HCEC 1CT (cell line): Measurements from ENCODE around the gene PPM1H.
A peak's percentile ranks its signal among the peaks of the same experiment; 100 is the strongest.
"Not testable (repeated sequence)": the region's sequence is repeated elsewhere in the genome, so short reads cannot be mapped to it uniquely, and the experiment has no call there.

ENCODE experiments used
- DNase-seq: peaks from one replicate; pipeline ENCODE4 v3.0.0-alpha.2; 2017

Gene PPM1H

DNA sequence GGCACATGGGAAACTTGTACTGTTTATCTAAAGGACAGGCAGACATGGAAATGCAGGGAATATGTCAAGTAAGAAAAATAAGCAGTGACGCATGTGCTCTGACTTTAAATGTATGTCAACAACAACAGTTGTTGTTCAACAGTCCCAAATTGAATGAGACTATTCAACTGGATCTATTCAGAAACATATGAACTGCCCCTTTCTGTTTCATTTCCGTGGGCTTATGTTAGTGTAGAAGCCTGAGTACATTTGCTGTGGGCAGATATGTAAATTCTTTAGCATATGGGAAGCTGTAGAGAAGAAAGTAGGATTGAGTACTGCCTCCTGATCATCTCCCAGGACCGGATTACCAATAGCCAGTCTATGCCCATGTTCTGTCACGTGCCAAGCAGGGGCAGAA is 7.4 kb upstream of the PPM1H start:
- DNase-seq = not testable (repeated sequence)

DNA sequence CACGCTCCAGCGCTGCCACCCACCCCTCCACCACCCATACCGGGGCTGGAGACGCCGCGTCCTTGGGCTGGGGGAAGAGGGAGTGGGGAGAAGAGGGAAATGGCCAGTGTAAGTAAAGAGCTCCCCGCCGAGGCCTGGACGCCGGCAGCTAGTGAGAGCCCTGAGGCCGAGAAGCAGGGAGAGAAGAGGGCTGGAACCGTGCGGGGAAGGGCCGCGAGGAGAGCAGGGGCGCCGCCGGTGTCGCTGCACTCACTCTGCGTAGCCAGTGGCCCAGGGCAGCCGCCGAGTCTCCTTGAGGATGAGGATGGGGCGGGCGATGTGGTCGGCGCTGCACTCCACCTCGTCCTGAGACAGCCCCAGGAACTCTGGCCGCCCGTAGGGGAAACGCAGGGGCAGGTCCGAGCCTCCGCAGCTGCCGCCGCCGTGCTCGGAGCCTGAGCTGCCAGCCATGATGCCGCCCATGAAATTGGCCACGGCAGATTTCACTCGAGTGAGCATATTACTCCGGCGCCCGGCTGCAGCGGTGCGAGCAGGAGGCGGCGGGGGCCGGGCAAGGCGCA is 631 bp downstream of the PPM1H start:
- peak; percentile 13 for DNase-seq

DNA sequence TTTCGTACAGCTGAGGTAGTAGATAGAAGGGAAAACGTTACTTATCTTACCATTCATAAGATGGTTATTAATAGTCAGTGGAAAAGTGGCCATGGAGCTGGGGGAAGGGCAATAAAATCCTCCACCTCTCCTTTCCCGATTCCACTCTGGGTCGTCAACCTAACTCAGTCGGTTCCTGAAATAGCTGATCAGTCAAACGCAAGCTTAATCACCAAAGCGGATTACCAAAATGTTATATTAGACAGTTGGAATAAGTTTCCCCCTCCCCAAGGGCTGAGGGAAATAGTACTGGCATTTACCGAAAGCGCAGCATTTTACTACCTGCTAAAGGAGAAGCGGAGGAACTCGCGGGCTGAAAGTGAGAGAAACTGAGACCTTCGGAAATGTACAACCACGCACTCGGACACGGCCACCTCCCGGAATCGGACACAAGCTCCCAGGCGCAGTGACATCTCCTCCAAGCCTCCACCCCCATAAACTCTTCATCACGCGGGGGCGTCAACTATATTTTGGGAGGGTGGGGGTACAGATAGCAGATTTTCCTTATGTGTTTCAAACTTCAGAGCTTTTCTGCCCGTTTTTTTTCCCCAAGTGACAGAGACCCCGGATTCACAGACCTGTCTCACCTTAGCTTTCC is 1.2 kb downstream of the PPM1H start:
- no peak for DNase-seq

DNA sequence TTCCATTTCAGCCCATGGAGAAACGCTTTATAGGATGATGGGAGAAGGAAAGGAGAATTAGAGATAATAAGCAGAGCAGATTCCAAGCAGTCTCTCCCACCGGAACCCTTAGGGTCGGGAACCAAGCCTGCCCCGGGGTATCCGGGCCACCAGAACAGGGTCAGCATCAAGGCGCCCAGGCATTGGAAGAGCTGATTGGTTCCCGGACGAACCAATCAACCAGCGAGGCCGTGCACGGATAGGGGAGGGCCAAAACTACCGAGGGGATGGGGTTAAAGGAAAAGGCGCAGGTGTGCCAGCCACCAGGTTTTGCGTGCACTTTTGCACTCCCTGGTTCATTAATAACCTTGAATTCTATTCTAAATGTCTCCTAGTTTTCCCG is 1.7 kb downstream of the PPM1H start:
- DNase-seq = no peak

DNA sequence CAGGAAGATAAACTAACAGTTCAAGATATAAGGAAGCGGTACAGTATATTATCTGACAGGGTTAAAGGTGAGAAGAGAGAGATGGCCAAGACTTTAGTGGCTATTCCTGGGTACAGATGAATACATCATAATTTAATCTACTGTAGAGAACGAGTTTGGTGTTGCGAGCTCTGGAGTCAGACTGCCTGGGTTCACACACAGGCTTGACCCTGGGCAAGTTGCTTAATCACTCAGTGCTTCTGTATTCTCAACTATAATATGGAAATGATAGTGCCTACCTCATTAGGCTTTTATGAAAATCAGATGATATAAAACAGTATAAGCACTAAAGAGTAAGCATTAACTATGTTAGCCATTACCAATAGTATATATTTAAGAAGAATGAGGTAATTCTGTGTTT is 3.5 kb downstream of the PPM1H start:
- no peak for DNase-seq

DNA sequence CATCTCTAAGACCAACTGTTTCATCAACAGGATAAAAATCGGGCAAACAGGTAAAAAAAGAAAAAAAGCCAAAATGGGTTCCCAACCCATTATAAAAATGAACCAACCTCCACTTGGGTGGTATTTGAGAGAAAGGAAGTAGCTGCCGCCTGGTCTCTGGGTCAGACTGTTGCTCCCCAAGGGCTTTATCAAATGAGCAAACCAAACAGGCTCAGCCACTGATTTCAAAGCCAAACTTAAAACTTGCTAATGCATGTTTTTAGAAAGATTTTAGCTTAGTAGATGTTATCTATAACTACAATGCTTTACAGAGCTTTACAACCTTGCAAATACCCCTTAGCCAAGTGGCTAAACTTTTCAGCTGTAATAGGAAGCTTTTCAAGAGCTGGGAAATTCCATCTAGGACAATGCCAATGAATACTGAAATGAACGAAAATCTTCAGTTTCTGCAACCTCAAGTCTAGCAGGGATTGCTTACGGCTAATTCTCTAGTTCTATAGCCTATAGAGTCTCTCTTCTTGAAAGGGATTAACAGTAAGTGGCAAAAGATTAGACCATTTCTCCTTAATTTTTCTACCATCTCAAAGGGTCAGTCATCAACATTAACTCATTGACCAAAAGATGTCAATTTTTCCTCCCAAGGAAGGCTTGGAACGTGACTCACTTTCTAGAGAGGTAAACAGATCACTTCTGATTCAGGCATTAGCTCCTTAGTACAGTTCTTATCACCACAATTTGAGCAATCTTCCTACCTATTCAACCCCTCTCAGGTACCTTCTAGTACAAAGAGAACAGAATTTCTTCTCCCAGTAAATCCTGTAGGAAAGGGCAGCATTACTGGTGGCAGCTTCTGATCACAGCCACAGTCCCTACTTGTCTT is 4.2 kb downstream of the PPM1H start:
- DNase-seq = no peak

DNA sequence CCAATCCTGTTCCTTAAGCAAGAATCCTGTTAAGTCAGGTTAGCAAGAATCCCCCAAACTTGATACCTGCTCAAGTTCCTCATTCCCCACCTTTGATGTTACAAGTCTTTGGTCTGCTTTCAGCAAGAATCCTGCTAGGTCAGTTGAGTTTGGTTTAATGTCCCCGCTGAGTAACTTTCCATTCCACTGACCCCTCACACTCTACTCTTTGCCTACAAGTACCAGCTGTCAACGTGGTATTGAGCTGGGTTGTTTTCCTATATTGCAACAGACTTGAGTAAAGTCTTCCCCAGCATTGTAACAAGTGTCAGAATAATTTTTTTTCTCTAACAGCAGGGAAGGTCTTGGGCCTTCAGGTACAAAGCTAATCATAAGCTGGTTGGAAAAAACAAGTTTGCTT is 6.3 kb downstream of the PPM1H start:
- no peak for DNase-seq

DNA sequence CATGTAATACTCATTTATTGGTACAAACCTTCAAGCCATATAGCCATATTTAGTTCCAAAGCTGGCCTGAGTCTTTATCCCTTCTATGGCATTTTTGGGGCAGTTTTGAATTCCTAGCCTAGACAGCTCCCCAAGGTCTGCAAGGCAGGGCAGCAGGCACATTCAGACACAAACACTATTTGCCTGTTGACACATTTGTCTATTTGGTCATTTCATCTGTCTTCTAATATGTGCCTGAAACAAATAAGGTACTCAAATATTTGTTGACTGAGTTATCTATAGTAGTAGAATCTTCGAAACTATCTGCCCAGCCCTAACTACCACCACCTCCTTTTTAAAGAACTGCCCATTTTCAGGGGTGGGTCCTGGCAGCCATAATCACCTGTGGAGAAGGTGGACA is 9.3 kb downstream of the PPM1H start:
- no peak for DNase-seq

DNA sequence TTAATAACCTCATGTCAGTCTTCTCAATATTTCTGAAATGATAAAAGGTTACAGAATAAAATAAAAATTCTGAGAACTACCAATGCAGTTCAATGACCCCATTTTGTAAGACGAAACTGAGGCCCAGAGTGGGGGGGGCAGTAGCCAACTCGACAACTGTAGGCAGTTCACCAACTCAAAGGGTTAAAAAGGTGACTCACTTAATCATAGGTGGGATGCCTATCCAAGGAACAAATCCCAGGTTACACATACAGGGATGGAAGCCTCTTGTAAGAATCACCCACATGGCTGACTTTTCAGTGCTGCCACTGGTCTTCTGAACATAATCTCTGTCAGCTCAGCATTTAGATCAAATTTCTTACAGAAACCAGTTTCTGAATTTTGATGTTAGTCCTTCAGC is 10.9 kb downstream of the PPM1H start:
- DNase-seq = no peak

DNA sequence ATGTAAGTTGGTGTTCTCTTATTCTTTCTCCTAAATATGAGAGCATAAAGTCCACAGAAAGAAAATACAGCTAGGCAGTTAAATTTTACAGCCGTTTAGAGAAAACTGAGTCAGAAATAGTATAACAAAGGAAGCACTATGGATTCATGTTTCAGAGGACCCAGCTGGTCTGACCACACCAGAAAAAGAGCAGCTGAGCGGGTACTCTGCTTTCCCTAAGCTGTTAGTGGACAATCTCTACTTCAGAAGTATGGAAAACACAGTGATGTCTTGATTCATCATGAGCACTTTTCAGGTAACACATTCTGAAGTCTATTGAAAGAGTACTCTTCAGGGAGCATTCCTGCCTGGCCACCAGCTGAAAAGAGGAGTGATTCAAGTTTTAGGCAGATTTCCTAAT is 12.4 kb downstream of the PPM1H start:
- DNase-seq = no peak

DNA sequence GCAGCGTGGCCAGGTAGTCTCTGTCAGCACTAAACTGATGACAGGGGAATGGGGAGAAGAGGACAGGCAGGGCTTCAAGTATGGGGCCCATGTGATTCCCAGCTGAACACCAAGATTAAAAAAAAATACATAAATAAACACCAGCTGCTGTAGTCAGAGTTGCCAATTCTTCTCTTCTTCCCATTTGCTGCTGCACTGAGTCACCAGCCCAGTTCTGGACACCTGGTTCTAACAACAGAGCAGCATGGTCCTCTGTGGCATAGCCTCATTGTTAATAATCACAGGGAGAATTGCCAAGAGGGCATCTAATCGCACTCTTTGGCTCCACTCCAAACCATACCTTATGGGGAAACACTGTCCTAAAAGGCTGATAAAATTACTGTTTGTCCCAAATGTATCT is 15.1 kb downstream of the PPM1H start:
- DNase-seq = peak; percentile 82

DNA sequence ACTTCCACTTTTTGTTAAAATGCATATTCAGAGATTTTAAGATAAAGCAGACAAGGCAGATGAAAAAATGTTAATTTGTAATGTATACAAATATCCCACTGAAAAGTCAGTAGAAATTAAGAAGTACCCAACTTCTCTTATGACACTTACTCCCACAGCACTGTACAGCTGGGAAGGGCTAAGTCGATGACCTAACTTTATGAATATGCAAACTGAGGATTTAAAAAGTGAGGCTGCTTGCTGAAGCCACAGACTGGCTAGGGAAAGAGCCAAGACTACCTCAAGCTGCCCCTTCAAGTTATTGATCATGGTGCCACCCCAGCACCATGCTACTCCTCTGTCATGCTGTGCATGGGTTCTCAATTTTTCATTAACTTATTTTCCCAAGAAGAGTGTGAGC is 17.0 kb downstream of the PPM1H start:
- DNase-seq = peak; percentile 17

DNA sequence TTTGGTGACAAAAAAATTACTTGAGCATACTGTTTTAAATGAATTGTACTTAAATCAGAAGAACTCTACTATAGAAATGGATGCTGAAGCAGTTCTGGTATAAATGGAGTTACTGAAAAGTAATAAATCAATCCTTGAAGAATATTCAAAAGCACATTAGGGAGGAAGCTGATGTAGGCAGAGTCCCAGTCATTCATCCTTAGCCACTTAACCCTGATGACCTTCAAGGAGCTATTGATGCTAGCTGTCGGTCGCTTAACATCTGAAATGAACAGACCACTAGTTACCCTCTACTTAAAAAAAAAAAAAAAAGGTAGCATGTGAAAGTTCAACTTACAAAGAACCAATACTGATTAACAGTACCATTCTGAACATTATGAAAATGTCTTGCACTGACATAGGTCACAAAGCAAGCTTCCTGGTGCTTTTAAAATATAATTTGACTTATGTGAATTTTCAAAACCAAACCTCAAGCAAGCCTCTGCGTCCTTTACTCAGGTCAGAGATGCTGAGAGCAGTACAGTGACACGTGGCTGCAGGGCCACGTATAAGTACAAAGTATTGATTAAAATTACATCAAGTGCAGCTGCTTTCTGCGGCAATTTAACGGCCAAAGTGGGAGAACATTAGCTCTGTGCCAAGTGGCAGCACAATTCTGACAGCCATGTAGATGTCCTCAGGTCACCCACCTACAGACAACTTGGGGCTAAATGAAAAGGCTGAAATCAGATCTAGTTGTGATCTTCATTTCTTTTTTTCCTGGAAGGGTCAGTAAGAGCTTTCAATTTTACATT is 18.1 kb downstream of the PPM1H start:
- DNase-seq = no peak

DNA sequence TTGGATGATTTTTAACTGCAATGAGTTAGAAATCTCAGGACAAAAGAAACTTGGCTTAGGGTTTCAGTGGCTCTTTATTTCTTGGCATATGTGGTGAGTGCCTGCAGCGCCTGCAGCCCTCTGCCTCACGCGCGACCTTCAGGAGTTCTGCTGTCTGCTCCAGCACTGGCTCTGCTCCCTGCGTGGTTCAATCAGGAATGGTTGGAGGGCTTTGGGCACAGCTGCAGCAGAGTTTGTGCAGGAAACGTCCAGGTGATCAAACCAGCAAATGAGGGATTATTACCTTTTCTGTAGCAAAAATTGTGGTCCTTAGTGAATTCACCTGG is 19.8 kb downstream of the PPM1H start:
- DNase-seq = no peak

DNA sequence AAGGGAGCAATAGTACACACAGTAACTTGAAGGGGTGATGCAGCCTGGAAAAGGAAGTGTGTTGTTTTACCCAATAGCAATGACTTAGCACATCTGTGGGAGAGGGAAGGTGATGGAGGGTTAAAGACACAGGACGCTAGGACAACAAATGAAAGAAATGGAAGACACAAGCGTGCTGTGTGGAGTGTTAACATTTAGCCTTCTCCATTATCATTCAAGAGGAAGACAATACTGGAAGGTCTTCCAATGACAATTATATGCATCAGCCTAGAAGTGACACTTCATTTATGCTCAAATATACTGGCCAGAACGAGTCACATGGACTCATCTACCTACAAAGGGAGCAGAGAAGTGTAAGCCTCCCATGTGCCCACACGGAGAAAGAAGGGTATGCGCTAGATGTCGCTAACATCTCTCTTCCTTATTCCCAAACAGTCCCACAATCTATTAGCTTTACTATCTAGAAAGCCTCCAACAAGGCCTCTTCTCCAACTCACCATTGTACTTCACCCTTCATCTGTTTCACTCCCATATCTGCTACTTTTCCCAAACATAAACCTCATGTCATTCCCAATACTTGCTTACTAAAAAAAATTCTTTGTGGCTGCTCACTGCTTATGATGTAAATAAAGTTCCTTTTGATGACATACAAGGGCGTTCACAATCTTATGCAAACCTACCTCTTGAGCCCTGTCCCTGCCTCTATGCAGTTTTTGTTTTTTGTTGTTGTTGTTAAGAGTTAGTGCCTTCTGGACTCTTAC is 20.3 kb downstream of the PPM1H start:
- DNase-seq = no peak

DNA sequence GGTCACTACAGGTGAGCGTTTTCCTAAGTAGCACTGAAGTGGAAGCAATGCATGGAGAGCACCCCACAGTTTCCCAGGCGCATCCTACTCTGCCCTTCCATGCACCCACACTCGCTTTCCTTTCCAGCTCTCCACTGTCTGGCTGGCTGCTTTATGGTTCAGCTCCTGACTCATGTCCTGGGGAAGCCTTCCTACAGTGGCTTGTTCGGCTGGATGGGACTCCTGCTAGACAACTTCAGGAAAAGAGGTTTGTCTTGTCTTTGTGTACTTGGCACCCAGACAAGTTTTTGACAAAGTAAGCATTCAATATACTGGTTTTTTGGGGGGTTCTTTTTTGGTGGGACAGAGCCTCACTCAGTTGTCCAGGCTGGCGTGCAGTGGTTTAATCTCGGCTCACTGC is 21.6 kb downstream of the PPM1H start:
- DNase-seq = no peak

DNA sequence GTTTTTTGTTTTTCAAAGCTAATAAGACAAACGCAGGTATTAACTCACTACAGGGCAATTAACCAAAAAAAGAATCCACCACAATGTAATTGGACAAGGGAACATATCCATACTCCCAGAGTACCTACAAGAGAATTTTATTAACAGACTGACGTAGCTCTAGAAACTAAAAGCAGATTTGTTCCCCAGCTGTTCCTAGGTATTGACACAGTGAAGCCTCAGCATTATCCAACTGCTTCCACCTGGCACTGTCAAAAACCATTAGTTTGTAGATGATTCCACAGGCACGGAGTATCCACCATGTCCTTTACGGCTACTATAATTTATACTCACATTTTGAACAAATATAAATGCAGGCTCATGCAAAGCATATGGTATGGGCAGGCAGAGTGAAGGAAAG is 22.3 kb downstream of the PPM1H start:
- no peak for DNase-seq

DNA sequence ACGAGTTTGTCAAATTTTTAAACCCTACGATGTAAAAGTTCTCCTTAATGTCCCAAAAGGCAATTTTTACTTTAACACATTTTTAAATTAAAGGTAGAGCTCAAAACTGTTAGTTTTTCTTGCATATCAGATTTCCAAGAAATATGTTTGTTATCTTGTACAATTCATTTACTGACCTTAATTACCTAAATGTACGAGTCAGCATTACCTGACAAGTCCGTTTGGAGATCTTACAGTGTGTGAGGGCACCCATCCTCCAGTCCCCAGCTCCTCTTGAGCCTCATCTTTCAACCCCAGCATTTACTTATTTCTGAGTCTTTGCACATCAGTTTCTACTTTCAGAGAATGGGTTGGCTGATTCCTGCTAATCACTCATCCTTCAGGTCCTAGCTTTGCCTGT is 23.7 kb downstream of the PPM1H start:
- no peak for DNase-seq

DNA sequence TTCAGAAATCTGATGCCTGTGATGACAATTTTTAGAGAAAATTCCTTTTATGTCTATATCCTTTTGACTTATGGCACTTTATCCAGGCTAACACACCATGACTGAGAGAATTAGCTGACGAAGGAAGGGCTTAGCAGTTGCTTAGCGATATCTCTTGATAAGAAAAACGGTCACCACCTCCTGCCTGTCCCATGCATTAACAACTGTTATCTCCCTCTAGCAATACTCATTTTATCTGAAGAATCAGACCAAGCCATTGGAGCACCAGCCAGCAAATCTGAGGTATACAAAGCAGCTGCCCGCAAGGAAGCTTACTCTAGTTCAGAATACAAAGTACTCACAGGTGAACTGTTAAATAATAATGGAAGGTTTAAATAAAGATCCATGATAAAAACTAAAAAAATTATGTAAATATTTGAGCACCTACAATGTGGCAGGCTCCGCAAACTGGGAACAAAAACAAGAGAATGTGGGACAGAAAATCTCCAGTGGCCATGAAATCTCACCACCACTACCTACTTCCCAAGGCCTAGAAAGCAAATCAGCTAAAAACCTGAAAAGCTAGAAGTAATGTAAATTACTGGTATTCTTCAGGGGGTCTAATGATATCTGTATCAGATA is 24.3 kb downstream of the PPM1H start:
- no peak for DNase-seq

DNA sequence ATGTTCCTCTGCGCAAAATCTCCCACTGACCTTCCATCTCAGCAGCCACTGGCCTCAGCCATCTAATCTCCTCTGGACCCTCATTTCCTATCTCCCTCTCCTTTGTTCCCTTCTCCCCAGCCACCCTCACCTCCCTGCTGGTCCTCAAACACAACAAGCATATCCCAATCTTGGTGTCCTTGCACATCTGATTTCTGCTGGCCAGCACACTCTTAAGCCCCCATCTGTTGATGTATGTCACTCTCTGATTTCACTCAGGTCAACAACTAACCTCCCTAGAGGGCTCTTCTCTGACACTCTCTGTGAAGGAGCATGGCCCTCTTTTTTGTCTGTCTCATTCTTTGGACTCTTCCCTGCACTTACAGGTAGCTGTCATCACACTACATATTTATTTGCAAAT is 25.6 kb downstream of the PPM1H start:
- DNase-seq = no peak

DNA sequence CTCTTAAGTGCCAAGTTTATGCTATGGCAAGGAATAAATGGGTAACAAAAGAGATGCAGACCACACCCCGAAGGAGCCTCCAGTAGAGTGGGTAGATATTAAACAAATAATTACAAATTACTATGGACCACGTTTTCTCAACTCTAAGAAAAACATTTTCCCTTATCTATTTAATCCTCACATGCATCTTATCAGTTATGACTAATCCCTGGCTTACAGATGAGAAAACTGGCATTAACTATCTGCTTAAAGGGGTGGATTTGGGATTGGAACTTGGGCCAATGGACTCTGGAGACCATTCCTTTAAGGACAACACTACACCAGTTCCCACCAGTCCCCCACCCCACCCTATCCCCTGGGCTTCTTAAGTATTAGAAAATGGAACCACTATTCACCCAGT is 26.3 kb downstream of the PPM1H start:
- no peak for DNase-seq

DNA sequence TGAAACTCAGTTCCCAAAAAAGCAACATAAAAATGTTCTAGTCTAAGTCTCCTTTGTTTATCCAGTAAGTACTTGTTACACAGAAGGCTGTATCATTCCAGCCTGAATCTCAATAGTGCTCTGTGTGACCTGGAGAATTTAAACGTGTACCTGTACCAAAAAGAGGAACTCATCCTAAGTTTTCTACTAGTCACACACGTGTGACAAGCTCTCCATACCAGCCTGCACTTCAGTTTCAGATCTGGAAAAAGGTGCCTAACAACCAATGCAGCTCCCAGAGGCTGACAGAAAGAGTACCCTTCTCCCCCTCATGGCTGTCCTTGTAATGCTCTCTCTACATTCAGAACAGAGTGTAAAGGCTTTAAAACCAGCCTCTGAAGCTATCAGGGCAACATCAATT is 27.4 kb downstream of the PPM1H start:
- no peak for DNase-seq

DNA sequence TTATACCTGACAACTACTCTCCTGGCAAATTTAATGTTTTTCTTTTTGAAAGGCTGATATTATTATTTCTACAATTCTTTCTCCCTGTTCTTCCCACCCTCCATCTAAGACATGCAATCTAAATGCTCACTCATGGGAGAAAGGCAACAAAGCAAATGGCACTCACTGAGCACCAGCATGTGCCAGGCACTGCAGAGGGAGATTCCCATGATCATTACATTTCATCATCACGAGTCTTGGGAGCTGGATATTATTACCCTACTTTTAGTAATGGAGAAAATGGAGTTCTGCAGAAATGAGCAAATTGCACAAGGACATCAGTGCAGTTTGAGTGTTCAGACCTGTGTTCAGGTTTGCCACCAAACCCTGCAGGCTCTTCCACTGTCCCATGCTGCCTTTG is 27.9 kb downstream of the PPM1H start:
- DNase-seq = no peak
